Mesenchymal stem cell (in vitro differentiated cells and primary cell): ENCODE results near the gene RBM8A.

Source experiments
- DNase-seq: peaks from one replicate; pipeline ENCODE4 v3.0.0-alpha.2; 2013
- H2AFZ ChIP-seq: one replicate; pipeline ENCODE4 v1.6.1; 2013; ENCODE audit warnings: low read depth, mild to moderate bottlenecking, control low read depth, inconsistent platforms, low read length, moderate library complexity
- H2AK5ac ChIP-seq: 2 replicates; pipeline ENCODE4 v1.6.1; 2013; ENCODE audit warnings: low read length, moderate library complexity, mild to moderate bottlenecking, inconsistent platforms; ENCODE audit not compliant: severe bottlenecking
- H2BK120ac ChIP-seq: one replicate; pipeline ENCODE4 v1.6.1; 2013; ENCODE audit warnings: low read depth, mild to moderate bottlenecking, inconsistent platforms, low read length, moderate library complexity
- H2BK12ac ChIP-seq, 2 experiments: one replicate each; pipeline ENCODE4 v1.6.1; 2013; ENCODE audit warnings: inconsistent platforms in 2 of 2, low read length in 2 of 2, mild to moderate bottlenecking in 2 of 2, moderate library complexity in 2 of 2, control low read depth in 1 of 2
- H2BK15ac ChIP-seq: one replicate; pipeline ENCODE4 v1.6.1; 2013; ENCODE audit warnings: mild to moderate bottlenecking, low read depth, inconsistent platforms; ENCODE audit not compliant: poor library complexity, severe bottlenecking
- H2BK5ac ChIP-seq: 2 replicates; pipeline ENCODE4 v1.6.1; 2013; ENCODE audit warnings: low read depth, mild to moderate bottlenecking, low read length, control low read depth, inconsistent platforms; ENCODE audit not compliant: poor library complexity, severe bottlenecking
- H3K14ac ChIP-seq, 2 experiments: one replicate each; pipeline ENCODE4 v1.6.1; 2013; ENCODE audit warnings: inconsistent platforms in 2 of 2, low read length in 2 of 2, control low read depth in 1 of 2, mild to moderate bottlenecking in 1 of 2, moderate library complexity in 1 of 2
- H3K18ac ChIP-seq, 2 experiments: one replicate each; pipeline ENCODE4 v1.6.1; 2013; ENCODE audit warnings: inconsistent platforms in 2 of 2, low read length in 2 of 2, control low read depth in 1 of 2, low read depth in 1 of 2, mild to moderate bottlenecking in 1 of 2
- H3K23ac ChIP-seq, 2 experiments: one replicate each; pipeline ENCODE4 v1.6.1; 2013; ENCODE audit warnings: inconsistent platforms in 2 of 2, low read length in 2 of 2, mild to moderate bottlenecking in 2 of 2, moderate library complexity in 2 of 2, control low read depth in 1 of 2
- H3K27ac ChIP-seq: 2 replicates; pipeline ENCODE4 v1.5.1; 2013; ENCODE audit warnings: mild to moderate bottlenecking, moderate library complexity, low read length, control low read depth, inconsistent platforms; ENCODE audit not compliant: poor library complexity, severe bottlenecking
- H3K27me3 ChIP-seq, 2 experiments: 2 replicates each; pipeline versions ENCODE4 v1.6.1 to v1.7.0; 2013; ENCODE audit warnings: low read length in 2 of 2, mild to moderate bottlenecking in 2 of 2, moderate library complexity in 2 of 2, control low read depth in 1 of 2, inconsistent platforms in 1 of 2; ENCODE audit not compliant: control insufficient read depth in 1 of 2, insufficient read depth in 1 of 2
- H3K36me3 ChIP-seq, 2 experiments: 2 replicates each; pipeline versions ENCODE4 v1.6.1 to v1.7.0; 2013; ENCODE audit warnings: low read length in 2 of 2, control low read depth in 1 of 2, inconsistent platforms in 1 of 2, low read depth in 1 of 2, mild to moderate bottlenecking in 1 of 2; ENCODE audit not compliant: insufficient read depth in 2 of 2, control insufficient read depth in 1 of 2
- H3K4ac ChIP-seq, 2 experiments: one replicate each; pipeline ENCODE4 v1.6.1; 2013; ENCODE audit warnings: inconsistent platforms in 2 of 2, low read length in 2 of 2, mild to moderate bottlenecking in 2 of 2, moderate library complexity in 2 of 2, control low read depth in 1 of 2, low read depth in 1 of 2
- H3K4me1 ChIP-seq: 2 replicates; pipeline ENCODE4 v1.6.1; 2013; ENCODE audit warnings: low read depth, low read length, control low read depth; ENCODE audit not compliant: control insufficient read depth, insufficient read depth
- H3K4me2 ChIP-seq: 2 replicates; pipeline ENCODE4 v1.6.1; 2013; ENCODE audit warnings: low read length, mild to moderate bottlenecking, inconsistent platforms; ENCODE audit not compliant: poor library complexity, severe bottlenecking
- H3K4me3 ChIP-seq, 2 experiments: 2 replicates each; pipeline versions ENCODE4 v1.5.1 to v1.7.0; 2013; ENCODE audit warnings: low read length in 2 of 2, mild to moderate bottlenecking in 2 of 2, control low read depth in 1 of 2, low read depth in 1 of 2; ENCODE audit not compliant: insufficient read depth in 1 of 2
- H3K79me1 ChIP-seq: replicated peaks from 2 replicates; pipeline ENCODE4 v1.6.1; 2013; ENCODE audit warnings: mild to moderate bottlenecking, control low read depth, low read length, inconsistent platforms; ENCODE audit not compliant: poor library complexity, severe bottlenecking
- H3K9ac ChIP-seq: 2 replicates; pipeline ENCODE4 v1.7.0; 2013; ENCODE audit warnings: mild to moderate bottlenecking, low read length, moderate library complexity
- H3K9me3 ChIP-seq: 2 replicates; pipeline ENCODE4 v1.7.0; 2013; ENCODE audit warnings: mild to moderate bottlenecking, low read length; ENCODE audit not compliant: control insufficient read depth
- H4K8ac ChIP-seq: one replicate; pipeline ENCODE4 v1.6.1; 2013; ENCODE audit warnings: inconsistent platforms, mild to moderate bottlenecking, low read length, moderate library complexity
- H4K91ac ChIP-seq: one replicate; pipeline ENCODE4 v1.6.1; 2013; ENCODE audit warnings: mild to moderate bottlenecking, low read length, inconsistent platforms
- WGBS: methylation state at CpG from one replicate; pipeline ENCODE4 v1.1.7; 2013; ENCODE audit warnings: mixed read lengths; 5-methylcytosine and 5-hydroxymethylcytosine counted together

Gene RBM8A

GRCh38 chr1:145942871-145943270 lies 15.6 kb upstream of the RBM8A start:
- H2BK120ac ChIP-seq: no peak overlapping the region
- no peaks in the 10 kb centered on the region for H3K27me3 ChIP-seq
- no peak overlapping the region for H2BK5ac ChIP-seq
- H3K4me3 ChIP-seq: no peak overlapping the region
- no peak overlapping the region for H3K4me2 ChIP-seq
- H3K9me3 ChIP-seq: no peaks in the 10 kb centered on the region
- no peak overlapping the region for H2AK5ac ChIP-seq
- no peak overlapping the region for H3K18ac ChIP-seq
- no peak overlapping the region for H3K23ac ChIP-seq
- H3K14ac ChIP-seq: no peak overlapping the region
- no peak overlapping the region for H2BK15ac ChIP-seq
- H4K91ac ChIP-seq: no peak overlapping the region
- H3K79me1 ChIP-seq: peaks cover 16% of the 10 kb centered on the region
- peaks cover 9 to 47% of the 10 kb centered on the region in 2 experiments for H3K36me3 ChIP-seq
- H4K8ac ChIP-seq: no peak overlapping the region
- no peaks in the 10 kb centered on the region for H3K4me1 ChIP-seq
- no peak overlapping the region for H2BK12ac ChIP-seq
- H3K4ac ChIP-seq: no peak overlapping the region
- H2AFZ ChIP-seq: no peak overlapping the region
- H3K27ac ChIP-seq: no peak overlapping the region
- WGBS: 93% methylated on average over 6 of the region's 6 CpGs
- DNase-seq: no peak
- peak overlapping the region; percentile 70 for H3K9ac ChIP-seq

GRCh38 chr1:145942405-145942804 lies 15.1 kb upstream of the RBM8A start:
- peak overlapping the region; percentile 70 for H3K9ac ChIP-seq
- H2AK5ac ChIP-seq: no peak overlapping the region
- no peak overlapping the region for H2BK15ac ChIP-seq
- H3K14ac ChIP-seq: no peak overlapping the region
- H2BK120ac ChIP-seq: no peak overlapping the region
- H4K91ac ChIP-seq: no peak overlapping the region
- H3K27me3 ChIP-seq: no peaks in the 10 kb centered on the region
- no peak overlapping the region for H3K4me2 ChIP-seq
- 83% methylated on average over 4 of the region's 4 CpGs for WGBS
- H3K36me3 ChIP-seq: peaks cover 9 to 46% of the 10 kb centered on the region in 2 experiments
- H3K4ac ChIP-seq: no peak overlapping the region
- no peak overlapping the region for H3K27ac ChIP-seq
- H4K8ac ChIP-seq: no peak overlapping the region
- H3K4me1 ChIP-seq: no peaks in the 10 kb centered on the region
- no peak overlapping the region for H2BK12ac ChIP-seq
- no peak overlapping the region for H3K18ac ChIP-seq
- H3K23ac ChIP-seq: no peak overlapping the region
- H3K9me3 ChIP-seq: no peaks in the 10 kb centered on the region
- no peak overlapping the region for H2BK5ac ChIP-seq
- no peak for DNase-seq
- H2AFZ ChIP-seq: no peak overlapping the region
- no peak overlapping the region for H3K4me3 ChIP-seq
- peaks cover 14% of the 10 kb centered on the region for H3K79me1 ChIP-seq

GRCh38 chr1:145937436-145937835 lies 10.2 kb upstream of the RBM8A start:
- Histone ChIP-seq H3K9ac (no peak overlapping the region), H2AFZ (no peak overlapping the region), H3K79me1 (peaks cover 7% of the 10 kb centered on the region), H3K4me3 (no peak overlapping the region), H4K91ac (no peak overlapping the region), H2AK5ac (no peak overlapping the region), H3K27ac (no peak overlapping the region), H2BK120ac (no peak overlapping the region), H2BK5ac (no peak overlapping the region), H2BK15ac (no peak overlapping the region), H2BK12ac (no peak overlapping the region), H3K9me3 (no peaks in the 10 kb centered on the region), H3K4me2 (no peak overlapping the region), H3K36me3 (peaks cover 10 to 51% of the 10 kb centered on the region in 2 experiments), H3K4me1 (no peaks in the 10 kb centered on the region), H3K4ac (no peak overlapping the region), H3K18ac (no peak overlapping the region), H4K8ac (no peak overlapping the region), H3K14ac (no peak overlapping the region), H3K27me3 (no peaks in the 10 kb centered on the region), H3K23ac (no peak overlapping the region)
- 100% methylated on average over 1 of the region's 1 CpG for WGBS
- DNase-seq: no peak

- H3K4me1 ChIP-seq: no peaks in the 10 kb centered on the region
- no peak overlapping the region for H3K27ac ChIP-seq
- H3K9ac ChIP-seq: no peak overlapping the region
- no peak for DNase-seq
- no peak overlapping the region for H2BK15ac ChIP-seq
- H3K4ac ChIP-seq: no peak overlapping the region
- H3K27me3 ChIP-seq: no peaks in the 10 kb centered on the region
- H2AK5ac ChIP-seq: no peak overlapping the region
- H4K91ac ChIP-seq: no peak overlapping the region
- no peak overlapping the region for H4K8ac ChIP-seq
- no peak overlapping the region for H2AFZ ChIP-seq
- no peak overlapping the region for H3K4me2 ChIP-seq
- no peak overlapping the region for H3K23ac ChIP-seq
- H3K79me1 ChIP-seq: peaks cover 7% of the 10 kb centered on the region
- H2BK120ac ChIP-seq: no peak overlapping the region
- no peak overlapping the region for H3K14ac ChIP-seq
- H2BK12ac ChIP-seq: no peak overlapping the region
- no peak overlapping the region for H2BK5ac ChIP-seq
- no peak overlapping the region for H3K4me3 ChIP-seq
- H3K36me3 ChIP-seq: peaks cover 10 to 45% of the 10 kb centered on the region in 2 experiments
- H3K9me3 ChIP-seq: no peaks in the 10 kb centered on the region
- H3K18ac ChIP-seq: no peak overlapping the region
- whole genome bisulfite sequencing: 100% methylated on average over 6 of the region's 8 CpGs
These were observed 9.0 kb upstream of the RBM8A start for GRCh38 chr1:145936247-145936646.
